BE2C (cell line): ENCODE results near the gene TAT.
"Not testable (repeated sequence)": the region's sequence is repeated elsewhere in the genome, so short reads cannot be mapped to it uniquely, and the experiment has no call there.

Source experiments
- DNase-seq: peaks from one replicate; pipeline ENCODE4 v3.0.0-alpha.2; 2020
- H3K27me3 ChIP-seq: fragments of 250-450 bp; sonication (Bioruptor Pico); 2 replicates; pipeline ENCODE4 v1.5.1; 2020; ENCODE audit warnings: mild to moderate bottlenecking
- H3K36me3 ChIP-seq: fragments of 250-450 bp; sonication (Bioruptor Pico); 2 replicates; pipeline ENCODE4 v1.5.1; 2020; ENCODE audit warnings: mild to moderate bottlenecking
- H3K4me1 ChIP-seq: fragments of 250-450 bp; sonication (Bioruptor Pico); 2 replicates; pipeline ENCODE4 v1.5.1; 2020
- H3K4me3 ChIP-seq: 2 replicates; pipeline ENCODE4 v1.5.1; 2011; ENCODE audit warnings: low read depth, low read length
- H3K9me3 ChIP-seq: fragments of 250-450 bp; sonication (Bioruptor Pico); 2 replicates; pipeline ENCODE4 v1.5.1; 2020
- TF ChIP-seq, protein P1 (sequence below): IDR thresholded peaks from 2 replicates; pipeline ENCODE4 v1.5.1; 2012; ENCODE audit warnings: mild to moderate bottlenecking, low read depth, low read length

TAT gene

DNA sequence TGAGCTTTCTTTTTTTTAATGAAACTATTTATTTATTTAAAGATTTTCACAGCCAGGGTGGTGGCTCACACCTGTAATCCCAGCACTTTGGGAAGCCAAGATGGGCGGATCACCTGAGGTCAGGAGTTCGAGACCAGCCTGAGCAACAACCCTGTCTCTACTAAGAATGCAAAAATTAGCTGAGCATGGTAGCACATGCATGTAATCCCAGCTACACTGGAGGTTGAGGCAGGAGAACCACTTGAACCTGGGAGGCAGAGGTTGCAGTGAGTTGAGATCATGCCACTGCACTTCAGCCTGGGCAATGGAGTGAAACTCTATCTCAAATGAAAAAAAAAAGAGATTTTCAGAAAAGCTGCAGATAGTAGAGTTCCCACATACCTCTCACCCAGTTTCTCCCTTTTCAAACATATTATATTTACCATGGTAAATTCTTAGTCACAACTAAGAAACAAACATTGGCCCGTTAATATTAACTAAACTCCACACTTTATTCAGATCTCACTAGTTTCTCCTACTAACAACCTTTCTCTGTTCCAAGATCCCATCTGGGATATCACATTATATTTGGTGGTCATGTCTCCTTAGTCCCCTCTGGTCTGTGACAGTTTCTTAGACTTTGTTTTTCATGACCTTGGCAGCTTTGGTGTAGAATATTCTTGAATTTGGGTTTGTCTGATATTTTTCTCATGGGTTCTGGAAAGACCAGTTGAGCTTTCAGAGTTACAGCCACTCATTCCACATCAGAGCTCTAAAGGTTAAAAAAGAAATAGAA, 7.8 kb upstream of the TAT start:
- no peak for DNase-seq
- Histone ChIP-seq H3K9me3 (no peaks in the 10 kb centered on the region), H3K36me3 (no peaks in the 10 kb centered on the region), H3K4me1 (no peaks in the 10 kb centered on the region), H3K27me3 (peaks cover 62% of the 10 kb centered on the region), H3K4me3 (no peak overlapping the region)
- TF ChIP-seq, protein P1, sequence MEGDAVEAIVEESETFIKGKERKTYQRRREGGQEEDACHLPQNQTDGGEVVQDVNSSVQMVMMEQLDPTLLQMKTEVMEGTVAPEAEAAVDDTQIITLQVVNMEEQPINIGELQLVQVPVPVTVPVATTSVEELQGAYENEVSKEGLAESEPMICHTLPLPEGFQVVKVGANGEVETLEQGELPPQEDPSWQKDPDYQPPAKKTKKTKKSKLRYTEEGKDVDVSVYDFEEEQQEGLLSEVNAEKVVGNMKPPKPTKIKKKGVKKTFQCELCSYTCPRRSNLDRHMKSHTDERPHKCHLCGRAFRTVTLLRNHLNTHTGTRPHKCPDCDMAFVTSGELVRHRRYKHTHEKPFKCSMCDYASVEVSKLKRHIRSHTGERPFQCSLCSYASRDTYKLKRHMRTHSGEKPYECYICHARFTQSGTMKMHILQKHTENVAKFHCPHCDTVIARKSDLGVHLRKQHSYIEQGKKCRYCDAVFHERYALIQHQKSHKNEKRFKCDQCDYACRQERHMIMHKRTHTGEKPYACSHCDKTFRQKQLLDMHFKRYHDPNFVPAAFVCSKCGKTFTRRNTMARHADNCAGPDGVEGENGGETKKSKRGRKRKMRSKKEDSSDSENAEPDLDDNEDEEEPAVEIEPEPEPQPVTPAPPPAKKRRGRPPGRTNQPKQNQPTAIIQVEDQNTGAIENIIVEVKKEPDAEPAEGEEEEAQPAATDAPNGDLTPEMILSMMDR, result no peak

DNA sequence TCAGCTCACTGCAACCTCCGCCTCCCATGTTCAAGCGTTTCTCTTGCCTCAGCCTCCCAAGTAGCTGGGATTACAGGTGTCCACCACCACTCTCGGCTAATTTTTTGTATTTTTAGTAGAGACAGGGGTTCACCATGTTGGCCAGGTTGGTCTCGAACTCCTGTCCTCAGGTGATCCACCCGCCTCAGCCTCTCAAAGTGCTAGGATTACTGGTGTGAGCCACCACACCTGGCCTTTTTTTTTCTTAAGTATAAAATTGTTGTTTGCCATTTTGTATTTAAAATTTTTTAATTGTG, 5.6 kb upstream of the TAT start:
- peaks cover 61% of the 10 kb centered on the region for H3K27me3 ChIP-seq
- not testable (repeated sequence) for H3K9me3 ChIP-seq

DNA sequence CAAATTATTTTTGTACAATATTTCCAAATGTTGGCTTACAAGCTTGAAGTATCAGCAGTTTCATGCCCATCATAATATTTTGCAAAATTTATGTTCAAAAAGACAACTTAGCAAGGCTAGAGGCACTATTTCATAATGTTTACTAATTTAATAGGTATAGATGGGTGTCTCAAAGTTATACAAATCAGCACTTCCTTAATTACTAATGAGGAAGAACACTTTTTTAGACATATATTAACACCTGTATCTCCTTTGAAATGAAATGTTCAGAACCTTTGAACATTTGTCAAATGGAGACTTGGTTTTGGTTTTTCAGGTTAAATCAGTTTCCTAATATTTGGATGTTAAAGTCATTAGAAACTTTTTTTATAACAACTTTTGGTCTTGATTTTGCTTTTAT, 2.2 kb downstream of the TAT start:
- Histone ChIP-seq H3K27me3 (peaks cover 66% of the 10 kb centered on the region), H3K9me3 (no peaks in the 10 kb centered on the region), H3K4me3 (no peak overlapping the region), H3K4me1 (no peaks in the 10 kb centered on the region), H3K36me3 (no peaks in the 10 kb centered on the region)
- TF ChIP-seq, protein P1, result no peak
- no peak for DNase-seq

More for the DNA sequence above, 5.6 kb upstream of the TAT start:
- not testable (repeated sequence) for H3K36me3 ChIP-seq, DNase-seq, H3K4me3 ChIP-seq, H3K4me1 ChIP-seq

DNA sequence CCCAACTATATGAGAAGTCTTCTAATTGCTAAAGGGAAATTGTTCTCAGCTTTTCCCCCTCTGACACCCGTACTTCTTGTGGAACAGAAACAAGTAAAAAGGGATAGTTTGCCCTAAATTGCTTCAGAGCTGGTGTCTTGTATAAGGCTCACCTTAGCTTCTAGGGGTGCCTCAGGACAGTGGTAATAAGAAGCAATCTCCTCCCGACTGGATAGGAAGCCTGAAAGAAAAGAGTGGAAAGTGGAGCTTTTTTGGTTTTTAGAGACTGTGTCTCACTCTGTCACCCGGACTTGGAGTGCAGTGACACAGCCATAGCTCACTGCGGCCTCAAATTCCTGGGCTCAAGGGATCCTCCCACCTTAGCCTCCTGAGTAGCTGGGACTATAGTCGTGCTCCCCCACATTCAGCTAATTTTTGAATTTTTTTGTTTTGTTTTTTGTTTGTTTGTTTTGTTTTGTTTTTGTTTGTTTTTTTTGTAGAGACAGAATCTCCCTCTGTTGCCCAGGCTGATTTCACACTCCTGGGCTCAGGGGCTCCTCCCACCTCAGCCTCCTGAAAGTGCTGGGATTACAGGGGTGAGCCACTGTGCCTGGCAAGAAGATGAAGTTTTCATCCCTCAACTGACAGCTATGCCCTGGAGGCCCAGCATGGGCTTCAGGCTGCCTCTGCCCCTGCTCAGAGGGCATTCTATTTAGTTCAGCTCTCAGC, 3.4 kb downstream of the TAT start:
- TF ChIP-seq, protein P1, result no peak
- no peak overlapping the region for H3K4me3 ChIP-seq
- no peaks in the 10 kb centered on the region for H3K4me1 ChIP-seq
- no peaks in the 10 kb centered on the region for H3K36me3 ChIP-seq
- no peak for DNase-seq
- H3K9me3 ChIP-seq, result no peaks in the 10 kb centered on the region
- peaks cover 67% of the 10 kb centered on the region for H3K27me3 ChIP-seq

DNA sequence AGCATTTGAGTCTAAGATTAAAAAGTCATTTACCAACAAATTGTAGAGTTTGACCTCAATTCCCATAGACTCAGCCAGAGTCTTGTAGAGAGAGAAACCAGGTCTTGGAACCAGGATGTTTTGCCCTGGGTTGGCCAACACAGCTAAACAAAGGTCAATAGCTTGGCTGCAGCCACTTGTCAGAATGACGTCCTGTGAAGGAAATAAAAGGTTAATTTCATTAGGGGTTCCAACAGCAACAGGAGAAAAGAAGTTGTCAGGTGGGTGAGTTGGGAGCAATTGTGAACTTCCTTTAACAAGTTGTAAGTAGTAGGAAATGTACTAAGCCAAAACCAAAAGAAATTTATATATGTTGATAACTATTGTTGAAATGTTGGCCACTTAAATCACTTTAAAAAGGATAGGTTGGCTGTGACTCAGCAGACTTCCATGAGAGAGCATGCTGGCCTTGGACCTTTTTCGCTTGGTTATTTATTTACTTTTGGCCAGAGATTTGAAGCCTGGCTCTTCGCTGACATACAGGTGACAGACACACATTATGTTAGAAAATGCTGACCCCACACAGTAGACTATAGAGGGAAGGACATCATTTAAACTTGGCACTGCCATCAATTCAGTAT, 4.3 kb downstream of the TAT start:
- DNase-seq, result no peak
- Histone ChIP-seq H3K4me1 (no peaks in the 10 kb centered on the region), H3K27me3 (peaks cover 62% of the 10 kb centered on the region), H3K36me3 (no peaks in the 10 kb centered on the region), H3K4me3 (no peak overlapping the region), H3K9me3 (no peaks in the 10 kb centered on the region)
- TF ChIP-seq, protein P1, result no peak

DNA sequence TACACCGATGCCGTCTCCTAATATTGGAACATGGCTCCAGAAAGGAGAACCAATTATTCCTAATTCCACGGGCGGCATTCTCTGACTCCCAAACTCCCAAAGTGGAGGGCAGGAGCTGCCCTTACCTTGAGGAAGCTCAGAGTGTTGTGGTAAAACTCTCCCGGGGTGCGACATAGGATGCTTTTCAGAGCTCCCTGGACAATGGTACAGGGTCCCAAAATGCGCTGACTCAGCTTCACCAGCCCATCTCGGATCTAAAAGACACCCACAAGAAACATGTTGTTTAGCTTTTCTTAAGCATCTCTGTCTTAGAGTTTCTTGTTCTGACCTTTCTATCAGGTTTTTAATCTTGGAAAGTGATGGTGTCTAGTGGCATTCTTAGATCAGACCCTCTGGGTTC, 6.7 kb downstream of the TAT start:
- Histone ChIP-seq H3K9me3 (no peaks in the 10 kb centered on the region), H3K27me3 (peaks cover 39% of the 10 kb centered on the region), H3K4me3 (no peak overlapping the region), H3K4me1 (no peaks in the 10 kb centered on the region), H3K36me3 (no peaks in the 10 kb centered on the region)
- TF ChIP-seq, protein P1, result no peak
- DNase-seq, result no peak
